Measurements from ENCODE around the gene ARHGAP28.
A peak's percentile ranks its signal among the peaks of the same experiment; 100 is the strongest.

Gene ARHGAP28

DNA sequence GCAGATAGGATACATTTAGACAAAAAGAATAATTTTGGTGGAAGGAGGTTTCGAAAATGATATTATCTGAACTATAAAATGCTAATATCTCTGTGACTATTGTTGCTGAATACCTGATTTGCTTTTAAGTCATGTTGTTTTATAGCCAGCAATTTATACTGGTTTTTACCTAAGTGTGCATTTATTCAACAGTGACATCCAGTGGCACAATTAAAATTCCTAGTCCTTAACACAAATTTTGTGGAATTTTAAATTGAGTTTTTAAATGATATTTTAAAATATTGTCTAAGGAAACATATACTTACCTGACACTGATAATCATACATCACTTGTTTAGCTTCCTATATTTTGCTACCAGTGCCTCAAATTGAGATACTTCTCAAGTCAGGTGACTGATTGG, 144.8 kb downstream of the ARHGAP28 start:
- peak; percentile 25 to 28 for DNase-seq (ENCODE audit: low read depth in 2 of 2)
- TF ChIP-seq, protein P1, sequence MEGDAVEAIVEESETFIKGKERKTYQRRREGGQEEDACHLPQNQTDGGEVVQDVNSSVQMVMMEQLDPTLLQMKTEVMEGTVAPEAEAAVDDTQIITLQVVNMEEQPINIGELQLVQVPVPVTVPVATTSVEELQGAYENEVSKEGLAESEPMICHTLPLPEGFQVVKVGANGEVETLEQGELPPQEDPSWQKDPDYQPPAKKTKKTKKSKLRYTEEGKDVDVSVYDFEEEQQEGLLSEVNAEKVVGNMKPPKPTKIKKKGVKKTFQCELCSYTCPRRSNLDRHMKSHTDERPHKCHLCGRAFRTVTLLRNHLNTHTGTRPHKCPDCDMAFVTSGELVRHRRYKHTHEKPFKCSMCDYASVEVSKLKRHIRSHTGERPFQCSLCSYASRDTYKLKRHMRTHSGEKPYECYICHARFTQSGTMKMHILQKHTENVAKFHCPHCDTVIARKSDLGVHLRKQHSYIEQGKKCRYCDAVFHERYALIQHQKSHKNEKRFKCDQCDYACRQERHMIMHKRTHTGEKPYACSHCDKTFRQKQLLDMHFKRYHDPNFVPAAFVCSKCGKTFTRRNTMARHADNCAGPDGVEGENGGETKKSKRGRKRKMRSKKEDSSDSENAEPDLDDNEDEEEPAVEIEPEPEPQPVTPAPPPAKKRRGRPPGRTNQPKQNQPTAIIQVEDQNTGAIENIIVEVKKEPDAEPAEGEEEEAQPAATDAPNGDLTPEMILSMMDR (IDR thresholded peaks at IDR 0.05; ENCODE audit: low read depth, low read length), result peak; percentile 4
- H3K4me3 ChIP-seq (replicated peaks in 1 of 2; ENCODE audit: low read depth in 2 of 2, low read length in 2 of 2), result no peak overlapping the region

DNA sequence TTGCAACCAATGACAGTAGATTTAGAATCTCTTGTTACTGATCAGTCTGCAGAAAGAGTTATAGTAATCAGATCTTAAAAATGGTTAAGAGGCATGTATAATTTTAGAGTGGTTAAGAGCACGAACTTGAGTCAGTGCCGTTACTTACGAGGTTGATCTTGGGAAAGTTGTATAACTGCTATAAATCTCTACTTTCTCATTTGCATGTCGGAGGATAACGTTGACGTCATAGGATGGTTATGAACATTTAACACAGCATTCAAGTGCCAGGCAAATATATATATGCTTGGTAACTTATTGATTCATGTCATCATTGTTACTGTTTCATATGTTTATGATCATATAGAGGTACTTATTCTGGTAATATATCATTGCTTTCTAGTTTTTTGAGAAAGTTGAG, 146.2 kb downstream of the ARHGAP28 start:
- no peak for DNase-seq (ENCODE audit: low read depth in 2 of 2)
- TF ChIP-seq, protein P1 (IDR thresholded peaks at IDR 0.05; ENCODE audit: low read depth, low read length), result no peak
- H3K4me3 ChIP-seq (replicated peaks in 1 of 2; ENCODE audit: low read depth in 2 of 2, low read length in 2 of 2), result no peak overlapping the region

DNA sequence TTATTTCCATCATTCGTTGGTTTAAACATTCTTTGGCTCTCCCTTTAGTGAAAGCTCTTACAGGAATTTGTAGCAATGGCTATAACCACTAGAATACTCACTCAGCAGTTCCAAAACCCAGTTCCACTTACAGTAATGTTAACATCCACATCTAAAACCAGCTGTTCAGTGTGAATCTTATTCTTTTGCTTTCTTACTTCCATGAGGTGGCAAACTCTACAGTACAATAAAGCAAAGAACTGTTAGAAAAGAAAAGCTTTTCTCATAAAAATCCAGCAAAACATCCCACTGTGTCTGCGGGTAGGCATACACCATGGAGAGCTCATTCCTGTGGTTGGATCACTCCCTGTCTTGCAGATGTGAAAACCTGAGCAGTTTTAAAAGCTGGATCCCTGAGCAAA, 147.1 kb downstream of the ARHGAP28 start:
- DNase-seq (ENCODE audit: low read depth in 2 of 2), result no peak
- TF ChIP-seq, protein P1 (IDR thresholded peaks at IDR 0.05; ENCODE audit: low read depth, low read length), result no peak
- H3K4me3 ChIP-seq (replicated peaks in 1 of 2; ENCODE audit: low read depth in 2 of 2, low read length in 2 of 2), result no peak overlapping the region

DNA sequence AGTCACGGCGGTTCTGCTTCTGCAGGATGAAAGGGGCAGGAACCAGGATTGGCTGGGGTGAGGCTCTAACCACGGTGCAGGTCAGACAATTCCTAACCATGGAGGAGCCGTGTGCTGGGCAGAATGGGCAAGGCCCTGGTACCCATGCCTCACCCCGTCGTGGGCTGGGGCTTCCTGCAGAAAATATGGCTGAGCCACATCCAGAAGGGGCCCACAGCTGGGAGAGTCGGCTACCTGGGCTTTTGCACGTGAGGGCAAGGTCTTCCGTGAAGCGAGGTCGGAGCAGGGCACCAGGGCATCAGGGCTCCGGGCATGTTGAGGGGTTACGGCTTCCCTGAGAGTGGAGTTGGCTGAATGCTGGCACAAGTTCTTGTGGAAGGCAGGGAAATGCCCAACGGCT, 147.8 kb downstream of the ARHGAP28 start:
- H3K4me3 ChIP-seq (replicated peaks in 1 of 2; ENCODE audit: low read depth in 2 of 2, low read length in 2 of 2), result no peak overlapping the region
- TF ChIP-seq, protein P1 (IDR thresholded peaks at IDR 0.05; ENCODE audit: low read depth, low read length), result no peak
- no peak for DNase-seq (ENCODE audit: low read depth in 2 of 2)

DNA sequence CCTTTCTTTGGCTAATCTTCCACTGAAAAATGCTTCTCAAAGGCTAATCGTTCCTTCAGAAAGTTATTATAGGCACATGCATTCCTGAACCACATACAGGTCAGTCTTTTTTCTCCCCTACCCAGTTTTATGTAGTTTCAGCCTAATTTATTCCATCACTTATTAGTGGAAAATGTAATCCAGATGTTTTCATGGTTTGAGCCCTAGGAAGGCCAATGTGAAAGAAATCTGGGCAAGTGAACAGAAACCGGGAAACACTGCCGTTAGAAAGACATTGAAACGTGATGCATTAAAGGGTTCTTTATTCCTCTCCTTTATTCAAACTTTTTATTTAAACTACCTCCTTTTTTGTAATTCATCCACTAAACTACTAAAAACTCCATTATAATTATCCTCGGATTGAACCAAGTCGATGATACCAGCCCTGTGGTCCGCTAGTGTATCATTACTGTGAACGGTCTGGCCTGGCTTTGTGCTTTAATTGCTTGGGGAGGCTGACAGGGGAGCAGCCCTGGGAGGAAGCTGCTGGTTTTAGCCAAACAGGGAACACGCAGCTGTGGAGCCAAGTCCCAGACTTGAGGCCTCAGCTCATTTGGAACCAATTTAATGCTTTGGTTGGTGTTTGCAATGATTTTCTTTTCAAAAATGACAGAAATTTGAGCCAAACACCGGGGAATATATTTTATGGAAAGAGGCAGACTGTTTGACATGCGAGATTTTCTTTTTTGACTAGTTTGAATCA, 149.2 kb downstream of the ARHGAP28 start:
- DNase-seq (ENCODE audit: low read depth in 2 of 2), result no peak
- TF ChIP-seq, protein P1 (IDR thresholded peaks at IDR 0.05; ENCODE audit: low read depth, low read length), result no peak
- H3K4me3 ChIP-seq (replicated peaks in 1 of 2; ENCODE audit: low read depth in 2 of 2, low read length in 2 of 2), result no peak overlapping the region

DNA sequence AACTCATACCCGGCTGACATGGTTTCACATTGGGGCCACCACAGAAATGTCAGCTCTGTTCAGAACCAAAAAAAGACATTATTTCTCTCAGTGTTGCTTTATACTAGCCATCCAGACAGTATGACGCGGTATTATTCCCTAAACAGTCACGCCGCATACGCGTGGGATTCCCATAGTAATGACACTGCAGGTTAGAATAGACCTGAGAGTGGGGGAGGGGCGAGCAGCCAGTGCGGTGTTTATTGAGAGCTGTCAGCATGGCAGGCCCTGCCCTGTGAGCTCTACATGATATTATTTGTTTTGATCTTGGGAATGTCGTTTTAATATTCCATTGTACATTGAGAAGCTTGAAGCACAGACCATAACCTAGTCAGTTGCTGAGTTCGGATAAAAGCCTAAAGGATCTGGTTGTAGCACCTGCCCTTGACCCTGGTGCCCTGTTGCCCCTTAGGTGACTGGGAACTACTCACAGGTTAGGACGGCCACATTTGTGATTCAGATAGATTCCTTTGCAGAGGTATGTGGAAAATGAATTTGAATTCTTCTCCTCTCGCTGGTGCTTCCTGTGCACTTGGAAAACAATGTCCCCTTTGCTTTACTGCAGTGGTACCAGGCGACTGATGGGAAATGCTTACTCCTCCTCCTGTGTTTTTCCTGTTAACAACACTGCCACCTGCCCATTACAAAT, 150.1 kb downstream of the ARHGAP28 start:
- no peak overlapping the region for H3K4me3 ChIP-seq (replicated peaks in 1 of 2; ENCODE audit: low read depth in 2 of 2, low read length in 2 of 2)
- TF ChIP-seq, protein P1 (IDR thresholded peaks at IDR 0.05; ENCODE audit: low read depth, low read length), result no peak
- no peak for DNase-seq (ENCODE audit: low read depth in 2 of 2)

All from cardiac fibroblast (primary cell).